Embryonic facial prominence (tissue), 1 donor: Measurements from ENCODE around the gene CCDC68.

Source experiments
- DNase-seq: peaks from one replicate; pipeline ENCODE4 v3.0.0-alpha.2; 2016; ENCODE audit errors: extremely low spot score

Gene CCDC68

GRCh38 chr18:54918060-54918459 is 41.2 kb downstream of the CCDC68 start:
- DNase-seq, result no peak

DNA sequence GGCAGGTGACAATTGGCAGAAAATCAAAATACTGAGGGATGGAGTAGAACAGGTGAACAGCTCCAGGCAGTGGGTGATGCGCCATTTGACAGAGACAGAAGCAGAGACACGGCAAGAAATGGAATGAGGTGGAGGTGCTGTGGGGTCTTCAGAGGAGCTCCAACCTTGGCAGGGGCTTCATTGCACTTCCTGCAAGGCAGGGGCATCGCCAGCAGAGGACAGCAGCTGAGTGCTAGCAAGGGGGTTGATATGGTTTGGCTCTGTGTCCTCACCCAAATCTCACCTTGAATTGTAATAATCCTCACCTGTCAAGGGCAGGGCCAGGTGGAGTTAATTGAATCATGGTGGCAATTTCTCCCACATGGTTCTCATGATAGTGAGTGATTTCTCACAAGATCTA is 42.8 kb downstream of the CCDC68 start:
- no peak for DNase-seq

GRCh38 chr18:54914816-54915215 is 44.4 kb downstream of the CCDC68 start:
- no peak for DNase-seq

GRCh38 chr18:54911551-54911950 is 47.7 kb downstream of the CCDC68 start:
- DNase-seq, result no peak

DNA sequence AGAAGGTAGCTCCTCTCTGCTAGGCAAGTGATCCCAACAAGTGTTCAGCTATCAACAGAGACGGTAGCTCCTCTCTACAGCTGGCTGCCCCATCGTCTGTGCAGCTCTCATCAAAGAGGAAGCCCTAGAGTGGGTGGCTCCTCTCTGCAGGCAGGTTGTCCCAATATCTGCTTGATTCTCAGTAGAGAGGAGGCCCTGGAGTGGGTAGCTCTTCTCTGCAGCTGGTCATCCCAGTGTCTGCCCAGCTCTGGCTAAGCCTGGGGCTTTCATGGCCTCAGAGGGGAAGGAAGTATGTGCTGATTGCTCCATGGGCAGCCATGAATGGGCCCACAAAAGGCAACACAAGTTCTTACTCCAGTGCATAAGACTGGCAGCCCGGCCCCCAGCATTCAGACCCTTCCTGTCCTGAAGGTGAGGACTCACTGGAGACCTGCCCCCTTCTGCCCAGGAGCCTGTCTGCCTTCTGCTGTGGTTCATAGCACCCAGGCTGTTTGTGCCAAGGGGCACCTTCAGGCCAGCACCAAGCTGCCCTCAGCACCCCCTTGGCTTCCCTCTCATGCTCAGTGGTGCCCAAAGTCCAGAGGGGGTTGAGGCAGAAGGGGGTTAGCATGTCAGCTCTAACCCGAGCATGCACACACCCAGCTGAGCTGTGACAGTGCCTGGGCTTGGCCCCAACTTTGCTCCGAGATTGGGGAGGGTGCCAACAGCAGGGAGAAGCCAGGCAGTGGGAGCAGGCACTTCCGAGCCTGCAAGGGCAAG is 48.9 kb downstream of the CCDC68 start:
- no peak for DNase-seq

GRCh38 chr18:54909538-54909937 is 49.7 kb downstream of the CCDC68 start:
- no peak for DNase-seq

- DNase-seq, result no peak
Observed at GRCh38 chr18:54906331-54907185, 52.7 kb downstream of the CCDC68 start.

- DNase-seq, result no peak
Observed at GRCh38 chr18:54905629-54906028, 53.6 kb downstream of the CCDC68 start.

GRCh38 chr18:54904581-54904980 is 54.7 kb downstream of the CCDC68 start:
- DNase-seq, result no peak

GRCh38 chr18:54900290-54900689 is 59.0 kb downstream of the CCDC68 start:
- no peak for DNase-seq

DNA sequence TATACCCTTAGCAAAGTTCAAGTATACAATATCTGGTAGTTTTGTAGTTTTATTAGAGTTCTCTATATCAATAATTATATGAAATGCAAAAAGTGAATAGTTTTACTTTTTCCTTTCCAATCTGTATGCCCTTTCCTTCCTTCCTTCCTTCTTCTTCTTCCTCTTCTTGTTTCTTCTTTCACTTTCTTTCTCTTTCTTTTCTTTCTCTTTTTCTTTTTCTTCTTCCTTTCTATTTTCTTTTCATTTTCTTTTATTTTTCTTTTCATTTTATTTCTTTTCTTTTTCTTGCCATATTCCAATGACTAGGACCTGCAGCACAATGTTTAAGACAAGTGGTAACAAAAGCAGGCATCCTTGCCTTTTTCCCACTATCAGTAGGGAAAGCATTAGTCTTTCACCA is 59.8 kb downstream of the CCDC68 start:
- DNase-seq, result no peak

- DNase-seq, result no peak
Observed at GRCh38 chr18:54888933-54889332, 70.3 kb downstream of the CCDC68 start.

DNA sequence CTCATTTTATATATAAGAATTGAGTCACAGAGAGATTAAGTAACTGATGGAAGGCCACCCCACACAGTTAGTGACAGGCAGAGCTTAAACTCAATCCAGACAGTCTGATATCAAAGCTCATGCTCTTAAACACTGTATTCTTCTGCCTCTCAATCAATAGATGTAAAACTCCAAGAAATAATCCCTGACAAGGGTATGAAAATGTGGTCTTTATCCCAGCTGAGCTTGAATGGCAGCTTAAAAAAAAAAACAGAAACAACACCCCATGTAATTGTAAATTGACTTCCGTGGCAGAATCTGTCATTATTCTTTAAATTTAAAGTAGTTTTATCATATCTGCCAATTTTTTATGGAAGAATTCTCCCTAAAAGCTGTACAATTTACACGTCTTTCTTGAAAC is 70.9 kb downstream of the CCDC68 start:
- no peak for DNase-seq

DNA sequence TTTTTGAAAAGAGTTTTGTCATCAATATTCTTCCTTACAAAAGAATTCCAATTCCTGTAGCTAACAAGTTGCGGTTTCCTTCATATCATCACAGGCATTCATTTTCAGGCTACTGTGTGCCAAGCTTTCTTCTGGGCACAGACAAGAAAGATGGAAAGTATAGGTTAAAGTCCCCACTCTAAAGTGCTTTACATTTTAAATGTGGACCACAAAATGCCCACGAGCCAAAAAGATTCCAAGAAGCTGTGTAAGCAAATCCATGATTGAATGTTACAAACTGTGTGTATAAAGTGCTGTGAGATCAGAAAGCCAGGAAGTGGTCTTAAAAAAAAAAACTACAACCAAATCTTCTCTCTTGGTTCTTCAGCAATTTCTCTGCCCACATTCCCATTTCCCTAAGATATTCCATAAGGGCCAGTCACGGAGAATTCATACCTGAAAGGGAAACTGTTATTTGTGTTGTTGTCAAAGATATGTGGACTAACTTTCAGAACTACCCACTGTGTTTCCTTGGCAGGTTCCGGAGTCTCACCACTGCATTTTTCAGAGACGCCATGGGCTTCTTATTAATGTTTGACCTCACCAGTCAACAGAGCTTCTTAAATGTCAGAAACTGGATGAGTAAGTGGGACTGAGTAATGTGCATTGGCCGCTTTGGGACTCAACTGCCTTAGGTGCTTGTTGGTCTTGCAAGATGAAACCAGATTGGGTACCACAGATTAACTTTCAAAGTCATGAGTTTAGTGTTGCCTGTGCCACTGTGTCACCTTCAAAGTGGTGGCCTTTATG is 75.3 kb downstream of the CCDC68 start:
- DNase-seq, result no peak

GRCh38 chr18:54882318-54882717 is 76.9 kb downstream of the CCDC68 start:
- no peak for DNase-seq

DNA sequence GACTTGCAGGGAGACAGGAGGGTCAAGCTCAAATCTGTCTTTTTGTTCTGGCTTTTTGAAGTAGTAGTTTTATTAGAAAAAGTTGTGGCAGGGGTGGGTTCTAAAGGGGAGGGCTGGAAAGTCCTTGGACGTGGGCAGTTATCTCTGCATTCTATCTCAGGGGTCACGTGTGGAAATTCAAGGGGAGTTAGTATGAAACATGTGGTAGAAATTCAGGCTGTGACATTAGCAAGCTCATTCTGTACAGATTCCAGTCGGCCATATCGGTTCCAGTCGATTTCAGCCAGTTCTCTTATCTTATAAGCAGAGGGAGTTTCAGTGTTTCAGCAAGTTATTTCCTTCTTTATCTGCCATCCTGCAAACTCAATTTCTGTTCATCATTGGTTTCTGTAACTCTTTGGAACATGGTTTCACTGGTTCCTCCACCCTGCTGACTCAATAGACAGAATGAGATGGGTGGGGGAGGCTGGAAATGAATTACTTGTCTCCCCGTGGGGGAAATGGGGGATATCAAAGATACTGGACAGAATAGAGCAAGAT is 78.0 kb downstream of the CCDC68 start:
- no peak for DNase-seq

DNA sequence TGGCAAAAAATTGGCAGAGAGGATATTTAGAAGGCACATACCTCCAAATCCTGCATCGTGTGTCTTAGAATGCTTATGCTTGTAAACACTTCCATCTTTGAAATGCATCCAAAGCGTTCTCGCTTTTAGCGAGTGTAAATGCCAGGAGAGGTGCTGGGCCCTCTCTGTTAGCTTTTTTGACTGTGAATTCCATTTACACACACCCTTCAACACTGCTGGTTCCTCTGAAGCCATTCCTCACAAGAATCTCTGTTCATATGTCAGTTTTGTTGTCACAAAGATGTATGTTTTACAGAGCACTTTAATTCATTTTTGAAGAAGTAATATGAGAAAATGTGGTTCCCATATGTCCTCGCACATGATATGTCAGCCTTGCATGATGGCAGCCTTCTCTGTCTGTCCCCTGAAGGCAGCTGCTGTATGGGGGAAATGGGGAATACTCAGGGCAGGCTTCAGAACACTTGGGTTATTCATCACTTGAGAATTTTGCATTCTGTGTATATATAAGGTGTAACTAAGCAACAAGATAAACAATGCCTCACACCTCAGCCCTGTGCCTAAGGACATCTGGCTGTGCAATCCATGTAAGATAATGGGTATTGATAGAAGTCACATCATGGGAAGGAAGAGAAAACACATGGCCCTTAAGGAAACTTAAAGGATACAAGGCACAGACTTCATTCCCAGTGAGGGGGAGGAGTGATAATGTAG is 78.7 kb downstream of the CCDC68 start:
- peak; percentile 36 for DNase-seq

- no peak for DNase-seq
Observed at GRCh38 chr18:54879691-54880090, 79.6 kb downstream of the CCDC68 start.

DNA sequence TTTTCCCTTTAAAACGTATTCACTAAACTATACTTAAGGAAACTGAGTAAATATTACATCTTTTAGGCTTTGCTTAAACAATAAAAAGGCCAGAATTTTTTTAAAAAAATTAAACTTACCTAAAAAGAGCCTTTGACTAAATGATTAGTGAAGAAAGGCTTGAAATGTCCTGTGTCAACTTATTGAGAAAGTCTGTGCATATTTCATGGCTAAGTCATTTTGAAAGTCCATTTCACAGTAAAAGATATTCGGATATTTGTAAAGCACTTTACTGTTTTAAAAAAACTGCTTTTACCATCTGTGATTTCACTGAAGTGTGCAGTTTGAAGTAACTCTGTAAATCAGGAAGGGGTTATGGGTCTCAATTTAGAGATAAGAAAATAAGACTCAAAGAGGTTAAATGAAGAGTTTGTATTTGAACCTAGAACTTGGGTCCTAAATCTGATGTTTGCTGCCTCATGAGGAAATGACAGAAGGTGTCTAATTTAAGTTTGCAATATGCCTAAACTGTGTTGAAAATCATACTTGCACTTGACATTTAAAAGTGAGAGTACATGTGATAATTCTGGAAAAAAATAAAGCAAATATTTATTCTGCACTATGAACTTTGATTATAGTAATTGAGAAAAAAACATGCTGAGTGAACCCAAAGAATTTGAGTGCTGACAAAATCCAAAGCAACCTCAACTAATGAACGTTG is 80.5 kb downstream of the CCDC68 start:
- DNase-seq, result no peak

DNA sequence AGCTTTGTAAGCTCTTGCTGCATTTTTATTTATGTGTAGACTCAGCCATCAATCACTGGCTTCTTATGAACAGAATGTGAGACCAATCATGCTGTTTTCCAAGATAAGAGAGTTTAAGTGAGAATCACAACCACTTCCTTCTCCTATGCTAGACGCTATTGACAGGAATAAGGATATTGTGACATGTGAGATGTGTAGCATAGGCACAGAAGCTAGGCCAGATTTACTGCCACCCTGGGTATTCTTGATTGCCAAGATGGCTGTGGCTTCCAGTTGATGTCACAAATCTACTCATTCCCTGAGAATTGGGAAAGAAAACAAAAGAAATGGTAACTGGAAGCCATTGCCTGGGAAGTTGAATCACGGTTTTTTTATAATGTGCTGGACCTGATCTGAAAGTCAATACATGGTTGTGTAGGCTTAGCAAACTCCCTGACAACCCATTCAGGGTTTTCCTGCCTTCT is 81.1 kb downstream of the CCDC68 start:
- DNase-seq, result no peak

DNA sequence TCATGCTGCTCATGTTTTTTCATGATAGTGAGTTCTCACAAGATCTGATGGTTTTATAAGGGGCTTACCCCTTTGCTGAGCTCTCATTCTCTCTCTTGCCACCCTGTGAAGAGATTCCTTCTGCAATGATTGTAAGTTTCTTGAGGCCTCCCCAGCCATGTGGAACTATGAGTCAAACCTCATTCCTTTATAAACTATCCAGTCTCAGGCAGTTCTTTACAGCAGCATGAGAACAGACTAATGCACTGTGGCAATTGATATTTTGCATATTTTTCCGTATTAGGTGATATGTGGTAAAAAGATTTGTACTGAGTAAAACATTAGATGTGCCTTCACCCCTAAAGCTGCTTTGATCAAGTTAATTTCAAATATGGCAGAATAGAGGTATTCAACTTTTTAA is 82.2 kb downstream of the CCDC68 start:
- DNase-seq, result no peak
